SW480 (cell line): ENCODE data around the gene GRK6.

Experiments
- DNase-seq: peaks from one replicate; pipeline ENCODE4 v3.0.0-alpha.2; 2016; ENCODE audit warnings: low spot score

GRK6 gene

GRCh38 chr5:177454397-177455035, 28.0 kb downstream of the GRK6 start:
- DNase-seq: peak; percentile 93

DNA sequence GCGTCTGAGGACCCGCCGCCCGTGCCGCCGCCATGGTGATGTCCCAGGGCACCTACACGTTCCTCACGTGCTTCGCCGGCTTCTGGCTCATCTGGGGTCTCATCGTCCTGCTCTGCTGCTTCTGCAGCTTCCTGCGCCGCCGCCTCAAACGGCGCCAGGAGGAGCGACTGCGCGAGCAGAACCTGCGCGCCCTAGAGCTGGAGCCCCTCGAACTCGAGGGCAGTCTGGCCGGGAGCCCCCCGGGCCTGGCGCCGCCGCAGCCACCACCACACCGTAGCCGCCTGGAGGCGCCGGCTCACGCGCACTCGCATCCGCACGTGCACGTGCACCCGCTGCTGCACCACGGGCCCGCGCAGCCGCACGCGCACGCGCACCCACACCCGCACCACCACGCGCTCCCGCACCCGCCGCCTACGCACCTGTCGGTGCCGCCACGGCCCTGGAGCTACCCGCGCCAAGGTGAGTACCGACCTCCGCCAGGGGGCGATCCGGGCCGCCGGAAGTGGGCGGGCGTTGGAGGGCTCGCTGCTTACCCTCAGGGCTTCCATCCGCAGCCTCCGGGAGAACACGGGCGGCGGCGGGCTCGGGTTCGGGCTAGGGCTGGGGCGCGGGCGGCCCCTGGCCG, 28.7 kb downstream of the GRK6 start:
- DNase-seq: peak; percentile 93

- peak; percentile 90 for DNase-seq
Observed at GRCh38 chr5:177455661-177456590, 29.4 kb downstream of the GRK6 start.

GRCh38 chr5:177456591-177456964, 30.1 kb downstream of the GRK6 start:
- no peak for DNase-seq

DNA sequence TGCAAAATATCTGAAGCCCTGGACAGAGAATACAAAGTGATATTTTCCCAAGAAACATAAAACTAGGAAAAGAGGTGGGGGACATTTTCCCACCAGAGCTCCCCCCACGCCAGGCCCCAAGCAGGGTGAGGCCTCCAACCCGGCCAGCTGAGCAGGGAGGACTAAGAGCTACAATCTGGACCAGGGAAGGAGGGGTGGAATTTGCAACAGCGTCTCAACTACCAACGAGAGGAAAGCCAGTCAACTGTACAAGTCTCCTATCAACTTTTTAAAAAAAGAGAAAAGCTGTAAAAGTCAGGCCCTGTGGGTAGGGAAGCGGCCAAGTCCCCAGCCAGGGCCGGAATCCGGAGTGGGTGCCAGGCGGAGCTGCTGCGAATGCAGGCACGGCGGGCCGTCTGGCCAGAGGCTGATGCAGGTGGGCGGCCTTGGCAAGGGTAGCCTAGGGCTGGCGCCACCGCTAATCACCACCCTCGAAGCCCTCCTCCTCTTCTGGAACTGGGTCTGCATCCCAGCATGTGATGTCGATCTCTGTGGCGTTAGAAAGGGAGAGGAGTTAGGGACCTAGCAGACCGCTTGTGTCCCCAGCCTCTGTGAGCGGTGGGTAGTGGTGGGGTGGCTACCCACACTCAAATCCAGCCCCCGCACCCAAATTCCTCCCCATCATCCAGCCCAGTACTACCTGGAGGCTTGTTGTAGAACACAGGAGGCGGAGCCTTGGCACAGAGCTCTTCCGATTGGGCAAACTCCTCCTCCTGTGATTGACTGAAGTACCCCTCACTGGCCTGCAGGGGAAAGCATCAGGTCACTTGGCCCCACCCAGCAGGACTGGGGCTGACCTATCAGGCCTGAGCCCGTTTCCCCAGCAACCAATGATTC, 30.7 kb downstream of the GRK6 start:
- peak; percentile 99 for DNase-seq

DNA sequence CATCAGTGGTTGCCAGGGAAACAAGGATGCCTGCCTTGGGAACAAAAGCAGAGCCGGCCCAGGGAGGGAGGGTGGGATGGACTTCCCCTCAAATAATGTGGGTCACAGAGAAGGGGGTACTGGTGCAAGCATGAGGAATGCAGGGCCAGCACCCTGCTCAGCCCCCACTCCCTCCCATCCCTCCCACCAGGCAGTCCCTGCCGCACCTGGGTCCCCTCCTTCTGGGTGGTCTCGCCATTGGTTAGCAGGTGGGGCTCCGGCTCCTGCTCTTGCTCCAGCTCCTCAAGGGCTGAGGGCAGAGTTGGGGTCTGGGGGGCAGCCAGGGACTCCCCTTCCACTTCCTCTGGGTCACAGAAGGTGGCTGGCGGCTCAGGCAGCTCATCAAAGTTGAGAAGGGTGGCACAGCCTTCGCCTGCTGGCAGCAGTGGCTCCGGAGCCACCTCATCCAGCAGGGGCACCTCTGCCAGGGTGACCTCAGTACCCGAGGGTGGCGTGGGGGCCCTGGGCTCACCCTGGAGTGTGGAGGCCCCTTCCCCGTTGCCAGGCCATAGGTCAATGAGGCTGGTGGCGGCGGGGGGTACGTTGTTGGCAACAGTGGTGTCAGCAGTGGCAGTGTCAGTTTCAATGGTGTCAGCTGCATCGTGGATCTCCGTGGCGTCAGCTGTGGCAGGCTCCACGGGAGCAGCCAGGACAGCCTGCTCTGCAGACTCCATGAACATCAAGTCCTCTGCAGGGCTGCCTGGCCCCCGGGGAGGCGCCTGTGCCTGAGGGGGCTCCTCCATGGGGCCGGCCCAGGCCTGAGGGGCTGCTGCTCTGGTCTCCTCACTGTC, 31.6 kb downstream of the GRK6 start:
- no peak for DNase-seq

DNA sequence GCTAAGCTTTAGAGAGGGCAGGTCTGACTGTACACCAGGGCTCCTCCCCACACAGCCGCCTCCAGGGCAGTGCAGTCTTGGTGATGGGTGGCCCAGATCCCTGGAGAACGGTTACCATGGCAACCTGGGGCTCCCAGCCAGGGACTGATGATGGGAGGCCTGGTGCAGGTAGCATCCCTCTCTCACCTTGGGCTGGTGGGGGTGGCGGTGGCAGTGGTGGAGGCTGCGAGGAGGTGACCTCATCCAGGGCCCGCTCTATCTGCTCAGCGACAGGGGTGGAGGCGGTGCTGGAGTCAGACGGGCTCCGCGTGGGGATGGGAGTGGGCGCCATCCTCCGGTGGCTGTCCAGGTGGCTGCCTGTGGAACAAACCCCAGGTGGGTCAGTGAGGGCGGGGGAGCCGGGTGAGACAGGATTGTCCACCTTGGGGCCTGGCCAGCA, 32.5 kb downstream of the GRK6 start:
- DNase-seq: no peak

GRCh38 chr5:177459357-177459756, 32.9 kb downstream of the GRK6 start:
- DNase-seq: no peak

GRCh38 chr5:177459819-177460628, 33.5 kb downstream of the GRK6 start:
- no peak for DNase-seq

- no peak for DNase-seq
Observed at GRCh38 chr5:177462021-177462670, 35.7 kb downstream of the GRK6 start.

DNA sequence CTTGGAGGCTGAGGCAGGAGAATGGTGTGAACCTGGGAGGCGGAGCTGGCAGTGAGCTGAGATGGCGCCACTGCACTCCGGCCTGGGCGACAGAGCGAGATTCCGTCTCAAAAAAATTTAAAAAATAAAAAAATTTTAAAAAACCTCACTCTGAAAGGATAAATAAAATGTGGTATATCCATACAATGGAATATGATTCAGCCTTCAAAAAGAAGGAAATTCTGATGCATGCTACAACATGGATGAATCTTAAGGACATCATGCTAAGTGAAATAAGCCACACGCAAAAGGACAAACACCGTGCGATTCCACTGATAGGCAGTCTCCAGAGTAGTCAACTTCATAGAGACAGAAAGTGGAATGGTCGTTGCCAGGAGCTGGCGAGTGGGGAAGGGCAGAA, 38.6 kb downstream of the GRK6 start:
- no peak for DNase-seq

DNA sequence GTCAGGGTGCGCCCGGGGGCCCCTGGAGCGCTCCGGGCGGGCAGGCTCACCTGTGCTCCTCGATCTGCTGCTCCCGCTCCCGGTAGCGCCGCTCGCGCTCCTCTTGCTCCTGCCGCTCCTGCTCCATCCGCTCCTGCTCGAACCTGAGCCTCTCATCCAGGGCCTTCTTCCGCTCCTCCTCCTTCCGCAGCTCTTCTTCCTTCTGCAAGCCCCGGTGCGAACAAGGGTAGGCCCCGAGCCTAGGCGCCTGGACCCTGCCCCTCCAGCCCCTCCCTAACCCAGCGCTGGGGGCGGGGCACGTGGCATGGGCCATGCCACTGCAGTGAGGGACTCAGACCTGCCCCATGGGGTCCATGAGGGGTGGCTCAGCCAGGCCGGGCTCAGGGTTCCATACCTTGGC, 40.4 kb downstream of the GRK6 start:
- DNase-seq: no peak

- DNase-seq: no peak
Observed at GRCh38 chr5:177467436-177467835, 41.0 kb downstream of the GRK6 start.

DNA sequence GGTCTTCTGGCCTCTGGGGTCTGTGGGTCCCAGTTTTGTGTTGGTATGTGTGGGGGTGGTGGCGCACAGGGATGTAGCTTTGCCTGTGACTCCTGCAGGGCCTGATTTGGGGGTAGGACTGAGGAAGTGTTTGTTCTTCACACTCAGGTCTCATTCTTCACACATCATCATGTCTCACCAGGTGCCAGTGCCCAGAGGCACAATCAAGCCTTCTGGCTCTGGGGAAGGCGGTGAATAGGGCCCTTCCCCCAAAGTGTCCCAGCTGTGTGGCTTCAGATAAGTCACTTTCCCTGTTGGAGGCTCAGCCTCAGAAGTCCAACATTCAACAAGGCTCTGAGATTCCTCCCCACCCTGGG, 41.8 kb downstream of the GRK6 start:
- DNase-seq: no peak

- DNase-seq: no peak
Observed at GRCh38 chr5:177468685-177469628, 42.5 kb downstream of the GRK6 start.

GRCh38 chr5:177469750-177470525, 43.5 kb downstream of the GRK6 start:
- no peak for DNase-seq

GRCh38 chr5:177470759-177471536, 44.5 kb downstream of the GRK6 start:
- DNase-seq: peak; percentile 98
